BJ (cell line): ENCODE results near the gene PPP1CA. TPM values are rescaled to one million over a fixed set of nuclear protein-coding genes. Genes with fewer than 3 reads are reported as not detected.

Experiments used
- CTCF ChIA-PET: fragments of 350-600 bp; formaldehyde crosslinking; extraction: SDS; loops from one replicate; lab custom pipeline; 2021; ENCODE audit warnings: antibody characterized with exemption, inconsistent platforms; lab: Yijun Ruan, JAX
- POLR2A ChIA-PET: fragments of 300-600 bp; sonication (Branson Sonifier 250); formaldehyde crosslinking; extraction: SDS; loops from one replicate; lab custom pipeline; 2021; ENCODE audit warnings: antibody characterized with exemption; lab: Charles Lee
- DNase-seq: peaks from one replicate; pipeline ENCODE4 v3.0.0-alpha.2; 2011; ENCODE audit warnings: low read depth
- H3K27me3 ChIP-seq: 2 replicates; pipeline ENCODE4 v1.6.0; 2011; ENCODE audit warnings: low read length; ENCODE audit not compliant: control insufficient read depth, insufficient read depth
- H3K36me3 ChIP-seq: 2 replicates; pipeline ENCODE4 v1.5.1; 2011; ENCODE audit warnings: low read length; ENCODE audit not compliant: control insufficient read depth, insufficient read depth
- H3K4me3 ChIP-seq: 2 replicates; pipeline ENCODE4 v1.5.1; 2011; ENCODE audit warnings: low read depth, mild to moderate bottlenecking, control low read depth, low read length
- CTCF ChIP-seq: IDR thresholded peaks from 2 replicates; pipeline ENCODE4 v1.5.1; 2011; ENCODE audit warnings: low read depth, mild to moderate bottlenecking, control low read depth, inconsistent platforms, low read length, moderate library complexity; ENCODE audit not compliant: insufficient read depth
- polyA plus RNA-seq: library from polyadenylated mRNA; depleted of rRNA; stranded (reverse); fragments of >200 nt; gene quantifications from 2 replicates; pipeline ENCODE4 v1.2.3, GENCODE V29; 2011; rRNA removed
- small RNA-seq: library from RNA; depleted of rRNA; stranded (forward); fragments of <200 nt; gene quantifications from one replicate; pipeline ENCODE3, GENCODE V24; 2012; ENCODE audit warnings: low replicate concordance, low read depth; ENCODE audit not compliant: insufficient read length

The PPP1CA gene
- polyA plus RNA-seq, 1 experiment = 233 TPM

GRCh38 chr11:67349036-67349435 is 52.6 kb downstream of the PPP1CA start:
- CTCF ChIA-PET = interaction anchor here (0.7 to 20.3 kb wide), 5 partner anchors 18 to 281 kb away, joined by 3 to 892 read pairs (median 5); partner anchors contain the start of genes CLCF1 and RAD9A
- Histone ChIP-seq H3K36me3 (no peaks in the 10 kb centered on the region), H3K4me3 (no peak overlapping the region), H3K27me3 (no peaks in the 10 kb centered on the region)
- TF ChIP-seq CTCF = no peak
- POLR2A ChIA-PET = interaction anchor here (0.8 kb wide), 1 partner anchor 9 kb away, joined by 3 read pairs; no protein-coding TSS in a partner anchor
- no peak for DNase-seq

Small RNA genes within 50 kb of the gene (small RNA-seq; reads per million reads assigned to genes)
- gene RN7SKP239 = not detected
- not detected for gene RNU6-1238P

Other genes starting within 250 kb of the PPP1CA start
- gene GRK2, start 135.4 kb downstream of the PPP1CA start, polyA plus RNA-seq = 21.9 and 31.2 TPM in 2 replicates
- 18.4 and 30.7 TPM in 2 replicates for gene ANKRD13D, start 112.6 kb downstream of the PPP1CA start, polyA plus RNA-seq
- gene SSH3, start 98.3 kb downstream of the PPP1CA start, polyA plus RNA-seq = 19.1 and 22.1 TPM in 2 replicates
- gene POLD4, start 48.3 kb downstream of the PPP1CA start, polyA plus RNA-seq = 95.6 and 119 TPM in 2 replicates
- 13.9 and 21.3 TPM in 2 replicates for gene CLCF1, start 28.3 kb downstream of the PPP1CA start, polyA plus RNA-seq
- 5.9 and 10.7 TPM in 2 replicates for gene RAD9A, start 9.9 kb downstream of the PPP1CA start, polyA plus RNA-seq
- not detected in 2 replicates for gene TBC1D10C, start 2.2 kb upstream of the PPP1CA start, polyA plus RNA-seq
- 0.07 and 0.12 TPM in 2 replicates for gene CARNS1, start 13.8 kb upstream of the PPP1CA start, polyA plus RNA-seq
- gene RPS6KB2, start 26.6 kb upstream of the PPP1CA start, polyA plus RNA-seq = 42.9 and 59.9 TPM in 2 replicates
- 0.27 and 0.43 TPM in 2 replicates for gene PTPRCAP, start 35.8 kb upstream of the PPP1CA start, polyA plus RNA-seq
- gene CORO1B, start 41.6 kb upstream of the PPP1CA start, polyA plus RNA-seq = 86.5 and 158 TPM in 2 replicates
- not detected in 2 replicates for gene GPR152, start 50.9 kb upstream of the PPP1CA start, polyA plus RNA-seq
- not detected in 2 replicates for gene CABP4, start 53.5 kb upstream of the PPP1CA start, polyA plus RNA-seq
- 30.6 and 31.7 TPM in 2 replicates for gene TMEM134, start 67.4 kb upstream of the PPP1CA start, polyA plus RNA-seq
- 69.9 and 133 TPM in 2 replicates for gene AIP, start 81.2 kb upstream of the PPP1CA start, polyA plus RNA-seq
- gene PITPNM1, start 103.5 kb upstream of the PPP1CA start, polyA plus RNA-seq = 8.0 and 14.4 TPM in 2 replicates
- 15.4 and 30.4 TPM in 2 replicates for gene CDK2AP2, start 106.3 kb upstream of the PPP1CA start, polyA plus RNA-seq
- gene CABP2, start 121.6 kb upstream of the PPP1CA start, polyA plus RNA-seq = not detected in 2 replicates
- 679 and 883 TPM in 2 replicates for gene GSTP1, start 182.0 kb upstream of the PPP1CA start, polyA plus RNA-seq
- 97.9 and 149 TPM in 2 replicates for gene NDUFV1, start 205.1 kb upstream of the PPP1CA start, polyA plus RNA-seq
- gene NUDT8, start 228.1 kb upstream of the PPP1CA start, polyA plus RNA-seq = 1.3 and 1.7 TPM in 2 replicates
- gene TBX10, start 237.9 kb upstream of the PPP1CA start, polyA plus RNA-seq = not detected in 2 replicates
- not detected in 2 replicates for gene ACY3, start 248.9 kb upstream of the PPP1CA start, polyA plus RNA-seq